Measurements from ENCODE around the gene BTRC. TPM values are rescaled to one million over a fixed set of nuclear protein-coding genes. Genes with fewer than 3 reads are reported as not detected.
"Not testable (repeated sequence)": the region's sequence is repeated elsewhere in the genome, so short reads cannot be mapped to it uniquely, and the experiment has no call there.

The BTRC gene
- polyA plus RNA-seq, 2 of the 4 experiments (the other 2 are of a cell fraction), result 8.0 to 23.1 TPM

GRCh38 chr10:101351477-101351876, 2.5 kb upstream of the BTRC start:
- Histone ChIP-seq H3K4me3 (no peak overlapping the region), H3K27ac (no peak overlapping the region), H3K9me3 (no peaks in the 10 kb centered on the region), H3K4me1 (peaks cover 11% of the 10 kb centered on the region; the same call in 2 of the 3 replicates), H3K4me2 (no peak overlapping the region)
- DNase-seq (ENCODE audit: low read depth in 1 of 2, low spot score in 1 of 2), result no peak
- no peak for FAIRE-seq
- no peak for ATAC-seq
- CTCF ChIA-PET, result interaction anchor here (0.5 kb wide), 1 partner anchor 45 kb away, joined by 3 read pairs; no protein-coding TSS in a partner anchor
- TF ChIP-seq POLR2AphosphoS2 (conservative IDR thresholded peaks at IDR 0.05; ENCODE audit: low read length) (no peak), KDM5A (IDR thresholded peaks at IDR 0.05) (no peak)
- POLR2A ChIA-PET, result no interaction called here

- ATAC-seq; FAIRE-seq; H3K9me3 ChIP-seq; DNase-seq (ENCODE audit: low read depth in 1 of 2, low spot score in 1 of 2); H3K27ac ChIP-seq; POLR2A ChIA-PET: not testable (repeated sequence)
- 90% methylated on average over 10 of the region's 10 CpGs for WGBS (ENCODE audit: missing lambda C conversion rate)
- CTCF ChIA-PET, result interaction anchor here (0.7 to 0.8 kb wide), 2 partner anchors 218 to 490 kb away, joined by 3 read pairs; no protein-coding TSS in a partner anchor
- Histone ChIP-seq H3K4me3 (peak overlapping the region; percentile 42), H3K4me2 (peak overlapping the region; percentile 81), H3K4me1 (peaks cover 11% of the 10 kb centered on the region; the same call in 2 of the 3 replicates)
Measured at GRCh38 chr10:101352857-101353256, 1.1 kb upstream of the BTRC start.

GRCh38 chr10:101354328-101355071, 535 bp downstream of the BTRC start:
- POLR2A ChIA-PET, result interaction anchor here (1.0 kb wide), 1 partner anchor 463 kb away, joined by 3 read pairs; the partner anchor contains the start of gene OGA
- DNase-seq (ENCODE audit: low read depth in 1 of 2, low spot score in 1 of 2), result peak in 1 of 2 experiments; percentile 40
- peak overlapping the region; percentile 88 to 94 for H3K27ac ChIP-seq
- CTCF ChIA-PET, result interaction anchor here (0.8 to 1.3 kb wide), 8 partner anchors 10 to 140 kb away, joined by 3 to 6 read pairs (median 3); no protein-coding TSS in a partner anchor
- WGBS (ENCODE audit: missing lambda C conversion rate), result 4% methylated on average over 19 of the region's 29 CpGs
- peak overlapping the region; percentile 94 for H3K4me2 ChIP-seq
- H3K9me3 ChIP-seq, result no peaks in the 10 kb centered on the region
- peak; percentile 47 to 60 for ATAC-seq
- FAIRE-seq, result no peak
- H3K4me3 ChIP-seq, result peak overlapping the region; percentile 84
- peaks cover 18% of the 10 kb centered on the region; the same call in 2 of the 3 replicates for H3K4me1 ChIP-seq
- TF ChIP-seq PHF8 (IDR thresholded peaks at IDR 0.05; ENCODE audit: borderline replicate concordance, low read depth), result peak; percentile 49; the same call in 1 of the 2 replicates
- peak; percentile 37; the same call in 1 of the 2 replicates for TF ChIP-seq KDM5A (IDR thresholded peaks at IDR 0.05)
- 0 out of 5 replicates have a peak, but pooled peaks of 1 of the 2 experiments have one; percentile 4 for TF ChIP-seq JUN (IDR thresholded peaks at IDR 0.05)
- TF ChIP-seq TP53 (CRISPR knock-in tag; IDR thresholded peaks at IDR 0.05), result no peak
- no peak for TF ChIP-seq CBX8 (IDR thresholded peaks at IDR 0.05)

DNA sequence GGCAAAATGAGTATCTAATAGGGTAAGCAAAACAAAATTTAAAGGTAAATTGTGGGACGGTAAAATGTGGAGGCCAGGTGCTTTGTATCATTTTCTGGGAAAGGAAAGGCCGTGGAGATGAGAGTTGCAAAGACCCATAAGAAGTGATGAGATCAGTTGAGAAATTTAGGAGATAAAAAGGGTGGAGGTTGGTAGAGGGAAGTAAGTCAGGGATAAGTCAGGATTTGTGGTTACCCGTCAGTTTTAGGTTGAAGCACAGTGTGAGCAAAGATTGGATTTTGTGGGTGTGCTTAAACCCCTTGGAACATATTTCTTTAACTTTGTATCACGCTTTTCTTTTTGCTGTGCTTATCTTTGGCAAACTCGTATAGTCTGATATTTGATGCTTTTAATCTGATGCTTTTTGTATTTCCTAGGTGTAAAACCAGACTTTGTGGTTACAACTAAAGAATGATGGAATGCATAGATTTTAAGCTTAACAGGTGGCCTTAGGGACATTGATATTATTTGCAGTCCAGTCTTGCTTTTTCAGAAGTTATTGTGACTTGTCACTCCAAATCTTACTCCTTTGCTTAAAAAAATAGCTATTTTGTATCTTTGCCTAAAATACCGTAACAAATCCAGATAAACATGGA, 1.2 kb downstream of the BTRC start:
- TF ChIP-seq RAD21 (conservative IDR thresholded peaks at IDR 0.05 in 1 of 2, IDR thresholded peaks at IDR 0.05 in 1 of 2) (no peak), ZSCAN20 (CRISPR knock-in tag; IDR thresholded peaks at IDR 0.05) (no peak), KDM1A (IDR thresholded peaks at IDR 0.05; ENCODE audit: low read depth) (no peak), EHF (CRISPR knock-in tag; IDR thresholded peaks at IDR 0.05) (no peak), BHLHE40 (IDR thresholded peaks at IDR 0.05; ENCODE audit: low read depth, low read length) (no peak), BCL3 (IDR thresholded peaks at IDR 0.05) (no peak), HOXA7 (CRISPR knock-in tag; IDR thresholded peaks at IDR 0.05) (no peak), HEYL (CRISPR knock-in tag; IDR thresholded peaks at IDR 0.05) (no peak), ZNF302 (CRISPR knock-in tag; IDR thresholded peaks at IDR 0.05) (no peak), NFE2L2 (conservative IDR thresholded peaks at IDR 0.05; ENCODE audit: low read length) (no peak)
- TF ChIP-seq, protein P1, sequence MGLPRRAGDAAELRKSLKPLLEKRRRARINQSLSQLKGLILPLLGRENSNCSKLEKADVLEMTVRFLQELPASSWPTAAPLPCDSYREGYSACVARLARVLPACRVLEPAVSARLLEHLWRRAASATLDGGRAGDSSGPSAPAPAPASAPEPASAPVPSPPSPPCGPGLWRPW (IDR thresholded peaks at IDR 0.05), result no peak

More for the DNA sequence above, 1.2 kb downstream of the BTRC start:
- FAIRE-seq (no peak), DNase-seq (ENCODE audit: low read depth in 1 of 2, low spot score in 1 of 2) (no peak), ATAC-seq (no peak)
- POLR2A ChIA-PET, result no interaction called here
- peaks cover 18% of the 10 kb centered on the region; the same call in 2 of the 3 replicates for H3K4me1 ChIP-seq
- no peaks in the 10 kb centered on the region for H3K9me3 ChIP-seq
- CTCF ChIA-PET, result interaction anchor here (0.7 to 1.3 kb wide), 7 partner anchors 12 to 97 kb away, joined by 3 to 5 read pairs (median 3); no protein-coding TSS in a partner anchor
- WGBS (ENCODE audit: missing lambda C conversion rate), result 68% methylated on average over 6 of the region's 6 CpGs
- peak overlapping the region; percentile 94 for H3K4me2 ChIP-seq
- H3K4me3 ChIP-seq, result peak overlapping the region; percentile 84
- H3K27ac ChIP-seq, result peak overlapping the region; percentile 88 to 94; a peak in 4 of 6 replicates

All from A549 (cell line).